Hematopoietic multipotent progenitor cell treated with erythropoietin and hydrocortisone succinate and interleukin-3 and kit ligand, for 6 days (in vitro differentiated cells): ENCODE measurements around the gene DPP3.
"Not testable (repeated sequence)": the region's sequence is repeated elsewhere in the genome, so short reads cannot be mapped to it uniquely, and the experiment has no call there.

ENCODE experiments used
- DNase-seq: peaks from one replicate; pipeline ENCODE4 v3.0.0-alpha.2; 2015

The DPP3 gene, protein sequence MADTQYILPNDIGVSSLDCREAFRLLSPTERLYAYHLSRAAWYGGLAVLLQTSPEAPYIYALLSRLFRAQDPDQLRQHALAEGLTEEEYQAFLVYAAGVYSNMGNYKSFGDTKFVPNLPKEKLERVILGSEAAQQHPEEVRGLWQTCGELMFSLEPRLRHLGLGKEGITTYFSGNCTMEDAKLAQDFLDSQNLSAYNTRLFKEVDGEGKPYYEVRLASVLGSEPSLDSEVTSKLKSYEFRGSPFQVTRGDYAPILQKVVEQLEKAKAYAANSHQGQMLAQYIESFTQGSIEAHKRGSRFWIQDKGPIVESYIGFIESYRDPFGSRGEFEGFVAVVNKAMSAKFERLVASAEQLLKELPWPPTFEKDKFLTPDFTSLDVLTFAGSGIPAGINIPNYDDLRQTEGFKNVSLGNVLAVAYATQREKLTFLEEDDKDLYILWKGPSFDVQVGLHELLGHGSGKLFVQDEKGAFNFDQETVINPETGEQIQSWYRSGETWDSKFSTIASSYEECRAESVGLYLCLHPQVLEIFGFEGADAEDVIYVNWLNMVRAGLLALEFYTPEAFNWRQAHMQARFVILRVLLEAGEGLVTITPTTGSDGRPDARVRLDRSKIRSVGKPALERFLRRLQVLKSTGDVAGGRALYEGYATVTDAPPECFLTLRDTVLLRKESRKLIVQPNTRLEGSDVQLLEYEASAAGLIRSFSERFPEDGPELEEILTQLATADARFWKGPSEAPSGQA

DNA sequence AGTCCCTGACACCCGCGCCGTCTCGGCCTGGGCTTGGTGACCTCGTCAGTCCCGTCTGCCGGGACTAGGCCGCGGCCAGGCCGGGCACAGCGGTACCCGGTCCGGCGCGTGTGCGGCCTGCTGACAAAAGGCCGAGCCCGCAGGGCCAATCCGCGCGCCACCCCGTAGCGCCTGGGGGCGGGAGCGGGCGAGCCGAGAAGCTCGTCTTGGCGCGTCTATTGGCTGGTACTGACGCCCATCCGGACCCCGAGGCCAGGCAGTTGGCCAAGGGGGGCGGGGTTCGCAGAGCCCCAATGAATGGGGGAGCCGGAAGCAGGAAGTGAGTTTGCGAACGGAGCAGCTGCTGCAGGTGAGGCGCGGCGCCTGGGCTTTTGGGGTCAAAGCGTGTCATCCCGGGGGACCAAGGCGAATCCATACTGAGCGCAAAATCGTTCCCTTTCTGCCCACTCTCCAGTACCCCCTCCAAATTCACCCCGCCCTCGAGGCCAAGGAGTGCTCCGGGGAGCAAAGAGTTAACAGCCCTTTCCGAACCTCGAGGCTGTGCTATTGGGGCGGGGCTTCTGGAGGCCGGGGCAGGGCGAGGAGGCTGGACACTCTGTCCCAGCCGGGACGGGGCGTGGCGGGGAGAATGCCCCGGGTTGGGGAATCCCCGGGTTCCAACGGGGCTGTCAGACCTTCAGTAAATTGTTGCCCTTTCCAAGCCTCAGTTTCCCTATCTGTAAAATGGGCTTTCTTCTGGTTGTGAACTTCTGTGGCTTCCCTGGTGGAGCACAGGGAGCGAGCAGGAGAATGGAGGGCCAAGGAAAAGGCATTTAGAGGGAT lies at the start of gene DPP3:
Gene DPP3 (plus strand): TSS at position 318 of the 822 bp plus-strand sequence. CDS start 1,767 bp downstream, outside the sequence.
- peak; percentile 99 for DNase-seq

DNA sequence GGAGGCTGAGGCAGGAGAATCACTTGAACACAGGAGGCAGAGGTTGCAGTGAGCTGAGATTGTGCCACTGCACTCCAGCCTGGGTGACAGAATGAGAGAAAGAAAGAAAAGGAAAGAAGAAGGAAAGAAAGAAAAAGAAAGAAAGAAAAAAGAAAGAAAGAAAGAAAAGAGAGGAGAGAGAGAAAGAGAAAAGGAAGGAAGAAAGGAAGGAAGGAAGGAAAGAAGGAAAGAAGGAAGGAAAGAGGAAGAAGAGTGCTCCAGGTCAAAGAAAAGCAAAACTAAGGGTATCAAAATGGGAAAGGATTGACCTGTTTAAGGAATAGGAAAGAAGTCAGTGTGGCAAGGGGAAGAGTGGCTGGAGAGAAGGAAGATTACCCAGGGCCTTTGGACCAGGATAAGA lies 48.9 kb upstream of the DPP3 start:
- not testable (repeated sequence) for DNase-seq

DNA sequence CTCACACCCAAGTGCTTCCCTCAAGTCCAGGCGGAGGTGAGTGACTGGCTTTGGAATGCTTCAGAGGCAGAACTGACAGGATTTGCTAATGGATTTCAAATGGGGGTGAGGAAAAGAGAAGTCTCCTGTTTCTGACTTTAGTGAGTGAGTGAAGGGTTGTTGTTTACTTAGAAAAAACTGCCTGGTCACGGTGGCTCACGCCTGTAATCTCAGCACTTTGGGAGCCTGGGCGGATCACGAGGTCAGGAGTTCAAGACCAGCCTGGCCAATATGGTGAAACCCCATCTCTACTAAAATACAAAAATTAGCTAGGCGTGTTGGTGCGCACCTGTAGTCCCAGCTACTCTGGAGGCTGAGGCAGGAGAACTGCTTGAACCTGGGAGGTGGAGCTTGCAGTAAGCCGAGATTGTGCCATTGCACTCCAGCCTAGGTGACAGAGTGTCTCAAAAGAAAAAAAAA lies 48.3 kb upstream of the DPP3 start:
- not testable (repeated sequence) for DNase-seq

DNA sequence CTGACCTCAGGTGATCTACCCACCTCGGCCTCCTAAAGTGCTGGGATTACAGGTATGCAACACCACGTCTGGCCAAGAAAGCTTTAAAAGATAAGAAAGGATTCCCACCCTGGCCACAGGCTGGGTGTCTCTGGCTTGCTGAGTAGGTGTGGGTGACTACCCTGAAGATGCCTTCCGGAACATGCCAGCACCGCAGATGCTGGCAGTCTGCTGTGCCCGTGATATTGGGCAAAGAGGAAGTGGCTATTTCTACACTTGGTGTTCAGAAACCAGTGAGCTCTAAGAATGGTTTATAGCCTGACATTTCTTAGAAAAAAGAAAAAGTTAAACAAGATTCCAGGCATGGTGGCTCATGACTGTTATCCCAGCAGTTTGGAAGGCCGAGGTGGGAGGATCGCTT lies 47.6 kb upstream of the DPP3 start:
- DNase-seq = peak; percentile 59

DNA sequence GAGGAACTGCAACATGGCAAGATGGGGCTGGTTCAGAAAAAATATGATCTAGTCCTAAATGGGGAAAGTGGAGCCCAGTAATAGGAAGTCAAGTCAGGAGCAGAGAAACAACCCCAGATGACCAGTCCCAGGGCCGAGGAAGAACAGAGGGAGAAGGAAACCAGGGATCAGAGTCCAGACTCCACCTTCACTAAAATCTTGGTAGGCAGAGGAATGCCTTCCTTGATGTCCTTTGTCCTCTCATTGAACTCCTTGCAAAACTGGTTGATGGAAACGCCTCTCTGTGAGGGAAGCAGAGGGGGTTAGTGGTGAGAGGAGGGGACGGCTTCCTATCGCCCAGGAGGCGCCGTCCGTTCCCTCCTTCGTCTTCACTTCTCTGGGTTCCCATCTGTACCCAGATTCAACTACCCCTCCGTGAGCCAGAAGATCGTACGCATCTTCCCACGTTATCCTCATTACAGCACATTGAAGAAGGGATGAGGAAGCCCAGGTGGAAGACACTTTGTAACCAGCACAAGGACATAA lies 42.2 kb upstream of the DPP3 start:
- DNase-seq = peak; percentile 26

DNA sequence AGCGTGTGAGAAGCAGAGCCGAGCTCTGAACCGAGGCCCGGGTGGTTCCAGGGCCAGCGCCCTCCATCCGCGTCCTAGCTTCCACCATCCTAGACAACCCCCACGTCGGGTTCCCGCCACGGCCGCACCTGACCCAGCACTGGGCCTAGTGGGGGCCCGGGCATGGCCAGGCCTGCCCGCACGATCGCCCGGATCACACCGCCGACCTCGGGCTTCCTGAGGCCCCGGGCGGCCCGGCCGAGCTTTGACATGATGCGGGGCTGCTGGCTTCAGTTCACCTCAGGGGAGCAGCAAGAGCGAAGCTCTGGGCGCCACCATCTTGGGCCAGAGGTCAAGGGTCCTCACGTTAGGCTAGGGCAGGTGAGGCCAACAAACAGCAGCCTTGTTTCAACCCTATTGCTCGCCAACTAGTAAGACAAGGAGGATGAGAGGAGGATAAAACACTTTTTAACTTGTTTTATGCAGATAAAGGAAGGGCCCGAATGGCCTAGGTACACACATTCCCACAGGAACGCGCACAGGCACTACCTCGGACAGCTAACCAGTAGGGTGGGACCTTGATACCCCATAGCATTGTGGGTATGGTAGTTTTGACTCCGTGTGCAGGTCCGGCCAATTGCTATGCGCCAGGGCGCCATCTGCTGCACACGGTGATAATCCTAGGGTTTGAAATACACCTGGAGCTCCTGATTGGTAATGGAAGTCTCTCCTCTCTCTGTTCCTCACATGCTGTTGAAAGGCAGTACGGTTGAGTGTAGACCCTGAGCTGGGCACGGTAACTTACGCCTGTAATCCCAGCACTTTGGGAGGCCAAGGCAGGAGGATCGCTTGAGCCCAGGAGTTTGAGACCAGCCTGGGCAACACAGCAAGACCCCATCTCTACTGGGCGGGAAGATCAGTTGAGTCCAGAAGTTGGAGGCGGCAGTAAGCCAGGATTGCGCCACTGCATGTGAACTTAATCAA lies 41.4 kb upstream of the DPP3 start, which contains the start of gene MRPL11:
Gene MRPL11 (minus strand): TSS at position 345 of the 963 bp plus-strand sequence. CDS start 94 bp downstream, at position 251.
- peak; percentile 97 for DNase-seq

DNA sequence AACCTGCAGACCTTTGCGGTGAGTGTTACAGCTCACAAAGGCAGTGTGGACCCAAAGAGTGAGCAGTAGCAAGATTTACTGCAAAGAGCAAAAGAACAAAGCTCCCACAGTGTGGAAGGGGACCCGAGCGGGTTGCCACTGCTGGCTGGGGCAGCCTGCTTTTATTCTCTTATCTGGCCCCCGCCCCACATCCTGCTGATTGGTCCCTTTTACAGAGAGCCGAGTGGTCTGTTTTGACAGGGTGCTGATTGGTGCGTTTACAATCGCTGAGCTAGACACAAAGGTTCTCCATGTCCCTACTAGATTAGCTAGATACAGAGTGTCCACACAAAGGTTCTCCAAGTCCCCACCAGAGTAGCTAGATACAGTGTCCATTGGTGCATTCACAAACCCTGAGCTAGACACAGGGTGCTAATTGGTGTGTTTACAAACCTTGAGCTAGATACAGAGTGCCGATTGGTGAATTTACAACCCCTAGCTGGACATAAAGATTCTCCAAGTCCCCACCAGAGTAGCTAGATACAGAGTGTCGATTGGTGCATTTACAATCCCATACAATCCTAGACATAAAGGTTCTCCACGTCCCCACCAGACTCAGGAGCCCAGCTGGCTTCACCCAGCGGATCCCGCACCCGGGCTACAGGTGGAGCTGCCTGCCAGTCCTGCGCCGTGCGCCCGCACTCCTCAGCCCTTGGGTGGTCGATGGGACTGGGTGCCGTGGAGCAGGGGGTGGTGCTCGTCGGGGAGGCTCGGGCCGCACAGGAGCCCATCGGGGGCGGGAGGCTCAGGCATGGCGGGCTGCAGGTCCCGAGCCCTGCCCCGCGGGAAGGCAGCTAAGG lies 39.9 kb upstream of the DPP3 start:
- DNase-seq = not testable (repeated sequence)

DNA sequence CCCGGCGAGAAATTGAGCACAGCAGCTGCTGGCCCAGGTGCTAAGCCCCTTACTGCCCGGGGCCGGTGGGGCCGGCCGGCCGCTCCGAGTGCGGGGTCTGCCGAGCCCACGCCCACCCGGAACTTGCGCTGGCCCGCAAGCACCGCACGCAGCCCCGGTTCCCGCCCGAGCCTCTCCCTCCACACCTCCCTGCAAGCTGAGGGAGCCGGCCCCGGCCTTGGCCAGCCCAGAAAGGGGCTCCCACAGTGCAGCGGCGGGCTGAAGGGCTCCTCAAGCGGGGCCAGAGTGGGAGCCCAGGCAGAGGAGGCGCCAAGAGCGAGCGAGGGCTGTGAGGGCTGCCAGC lies 39.3 kb upstream of the DPP3 start:
- DNase-seq = not testable (repeated sequence)

DNA sequence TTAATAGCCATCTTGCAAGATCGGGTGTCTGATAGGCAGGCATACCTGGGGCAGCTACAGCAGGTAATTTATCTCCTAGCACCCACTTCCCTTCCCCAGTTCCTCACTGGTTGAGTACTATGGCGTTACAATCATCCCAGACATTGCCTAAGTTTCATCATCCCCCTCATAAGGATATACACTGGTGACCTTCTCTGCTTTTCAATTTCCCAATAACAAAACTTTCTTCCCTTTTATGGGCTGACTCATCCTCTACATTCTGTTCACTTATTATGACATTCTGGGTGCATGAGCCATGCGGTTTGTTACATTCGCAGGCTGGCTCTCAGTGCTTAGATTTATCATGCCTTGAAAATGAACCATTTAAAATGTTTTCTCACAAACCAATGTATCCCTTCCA lies 36.6 kb upstream of the DPP3 start:
- DNase-seq = peak; percentile 26

DNA sequence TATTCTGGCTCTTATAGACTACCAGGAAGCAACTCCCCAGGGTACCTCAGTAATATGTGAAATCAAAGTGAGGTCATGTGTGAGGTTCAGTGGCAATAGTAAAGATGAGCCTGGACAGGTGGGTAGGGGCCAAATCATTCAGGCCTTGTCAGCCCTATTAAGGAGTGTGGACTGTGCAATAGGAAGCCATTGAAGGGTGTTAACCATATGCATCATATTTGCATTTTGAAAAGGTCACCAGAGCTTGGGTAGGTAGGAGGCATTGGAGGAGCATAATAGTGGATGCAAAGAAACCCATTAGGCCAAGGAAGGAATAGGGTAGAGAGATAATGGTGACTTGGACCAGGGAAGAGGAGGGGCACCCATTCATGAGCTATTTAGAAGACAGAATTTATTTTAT lies 33.2 kb upstream of the DPP3 start:
- no peak for DNase-seq

DNA sequence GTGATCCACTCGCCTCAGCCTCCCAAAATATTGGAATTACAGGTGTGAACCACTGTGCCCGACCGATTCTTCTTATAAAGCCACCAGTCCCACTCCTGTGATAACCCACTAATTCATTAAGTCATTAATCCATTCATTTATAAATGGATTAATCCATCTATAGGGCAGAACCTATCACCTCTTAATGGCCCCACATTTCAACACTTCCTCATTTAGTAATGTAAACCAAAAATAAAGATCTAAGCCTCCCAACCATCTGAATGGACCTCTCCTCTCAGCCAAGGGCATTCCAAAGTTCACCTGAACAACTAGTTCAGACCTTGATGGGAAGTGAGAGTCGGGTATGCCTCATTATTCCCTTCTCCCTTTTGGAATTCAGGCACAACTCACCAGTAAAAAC lies 31.7 kb upstream of the DPP3 start:
- DNase-seq = no peak

DNA sequence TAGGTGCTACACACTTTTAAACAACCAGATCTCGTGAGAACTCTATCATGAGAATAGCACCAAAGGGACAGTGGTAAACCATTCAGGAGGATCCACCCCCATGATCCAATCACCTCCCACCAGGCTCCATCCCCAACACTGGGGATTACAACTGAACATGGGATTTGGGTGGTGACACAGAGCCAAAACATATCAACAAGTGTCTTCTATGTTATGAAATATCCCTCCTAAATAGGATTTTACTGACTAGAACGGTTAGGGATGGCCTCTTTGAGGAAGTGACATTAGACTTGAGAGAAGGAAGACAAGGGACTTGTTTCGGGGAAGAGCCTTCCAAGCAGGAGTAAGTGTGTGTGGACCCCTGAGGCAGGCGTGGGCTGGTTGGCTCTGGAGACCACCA lies 29.7 kb upstream of the DPP3 start:
- no peak for DNase-seq

DNA sequence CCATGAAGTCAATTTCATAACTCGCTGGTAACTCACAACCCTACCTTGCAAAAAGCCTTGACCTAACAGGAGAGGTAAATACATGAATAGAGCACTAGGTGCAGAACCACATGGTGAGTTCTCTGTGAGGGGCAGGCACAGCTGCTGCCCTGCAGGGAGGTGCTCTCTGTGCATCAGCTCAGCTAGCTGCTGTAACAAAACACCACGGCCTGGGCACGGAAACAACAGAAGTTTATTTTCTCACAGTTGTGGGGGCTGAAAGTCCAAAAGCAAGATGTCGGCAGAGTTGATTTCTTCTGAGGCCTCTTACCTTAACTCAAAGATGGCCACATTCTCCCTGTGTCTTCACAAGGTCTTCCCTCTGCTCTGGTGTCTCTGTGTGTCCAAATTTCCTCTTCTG lies 28.6 kb upstream of the DPP3 start:
- DNase-seq = no peak

DNA sequence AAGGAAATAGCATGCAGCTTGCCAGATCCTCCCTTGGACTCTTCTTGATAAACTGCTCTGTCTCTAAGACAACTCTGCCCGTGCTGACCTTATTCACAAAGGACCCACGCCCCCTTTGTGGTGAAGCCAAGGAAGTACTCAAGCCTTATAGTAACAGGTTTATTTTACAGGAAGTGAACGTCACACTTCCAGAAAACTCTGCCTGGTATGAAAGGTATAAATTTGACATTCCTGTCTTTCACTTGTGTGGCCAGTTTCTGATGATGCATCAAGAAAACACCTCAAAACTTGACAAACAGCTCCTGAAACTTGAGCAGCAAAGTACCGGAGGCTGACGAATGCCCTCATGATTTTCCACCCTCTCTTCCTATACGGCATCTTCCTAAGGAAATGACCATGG lies 26.0 kb upstream of the DPP3 start:
- no peak for DNase-seq

DNA sequence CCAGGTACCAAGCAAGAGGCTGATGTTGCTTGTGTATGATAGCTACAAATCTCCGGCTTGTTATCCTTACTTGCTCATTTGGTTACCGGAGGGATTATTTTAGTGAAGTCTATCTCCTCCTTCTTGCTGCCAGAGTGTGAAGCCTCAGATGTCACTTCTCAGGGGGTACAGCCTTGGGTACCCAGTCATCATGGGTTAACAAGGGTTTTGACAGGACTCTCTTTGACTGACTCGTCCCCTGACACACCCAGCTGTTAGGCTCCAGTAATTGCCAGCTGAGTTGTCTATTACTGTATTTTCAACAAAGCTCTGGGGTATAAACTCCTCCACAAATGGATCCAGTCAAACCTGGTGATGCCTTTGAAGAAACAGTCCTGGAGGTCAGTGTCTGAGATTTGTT lies 25.4 kb upstream of the DPP3 start:
- DNase-seq = no peak

DNA sequence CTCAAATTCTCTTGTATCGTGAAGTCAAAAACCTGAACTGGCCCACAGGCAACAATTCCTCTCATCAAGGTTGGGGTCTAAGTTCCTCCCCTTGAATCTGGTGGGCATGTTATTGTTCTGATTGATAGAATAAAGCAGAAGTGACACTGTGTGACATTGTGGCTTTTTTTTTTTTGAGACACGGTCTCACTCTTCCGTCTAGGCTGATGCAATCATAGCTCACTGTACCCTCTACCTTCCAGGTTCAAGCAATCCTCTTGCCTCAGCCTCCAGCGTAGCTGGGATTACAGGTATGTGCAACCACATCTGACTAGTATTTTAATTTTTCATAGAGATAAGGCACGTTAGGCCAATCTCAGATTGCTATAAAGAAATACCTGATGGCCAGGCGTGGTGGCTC lies 22.4 kb upstream of the DPP3 start:
- DNase-seq = peak; percentile 37

DNA sequence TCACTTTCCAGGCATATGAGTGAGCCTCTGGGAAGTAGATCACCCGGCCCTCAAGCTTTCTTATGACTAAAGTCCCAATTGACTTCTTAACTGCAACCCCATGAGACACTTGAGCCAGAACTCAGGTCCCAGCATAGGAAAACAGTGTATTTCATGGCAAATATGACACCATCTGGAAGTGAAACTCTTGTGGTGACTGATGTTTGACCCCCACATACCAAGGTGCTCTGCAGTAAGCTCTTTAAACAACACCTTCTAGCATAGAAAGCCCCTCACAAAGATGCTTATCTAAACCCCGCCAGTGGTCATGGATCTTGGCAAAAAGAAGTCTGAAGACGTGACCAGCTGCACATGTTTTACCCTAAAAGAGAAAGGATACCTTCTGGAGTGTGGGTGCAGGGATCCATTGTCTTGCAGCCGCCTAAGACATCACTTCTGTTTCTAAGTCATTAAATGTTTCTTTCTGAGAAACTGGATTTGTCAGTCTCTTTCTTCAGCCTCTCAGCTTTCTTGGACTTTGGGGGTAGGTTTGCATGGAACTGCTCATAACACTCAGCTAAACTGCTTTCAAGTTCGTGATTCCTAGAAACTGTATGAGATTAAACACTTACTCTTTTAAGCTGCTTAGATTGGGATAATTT lies 21.0 kb upstream of the DPP3 start:
- DNase-seq = no peak

DNA sequence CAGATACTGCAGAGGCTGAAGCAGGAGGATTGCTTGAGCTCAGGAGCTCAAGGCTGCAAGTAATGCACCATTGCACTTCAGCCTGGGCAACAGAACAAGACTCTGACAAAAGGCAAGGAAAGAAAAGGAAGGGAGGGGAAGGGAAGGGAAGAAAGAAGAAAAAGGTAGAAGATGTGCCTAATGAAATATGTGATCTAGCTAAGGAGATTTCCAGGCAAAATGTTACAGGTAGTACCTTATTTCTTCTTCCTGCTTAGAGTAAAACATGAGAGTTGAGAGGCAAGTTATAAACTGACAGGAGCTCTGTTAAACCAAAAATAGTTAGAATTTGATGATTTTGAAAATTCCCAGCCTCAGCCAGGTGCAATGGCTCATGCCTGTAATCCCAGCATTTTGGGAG lies 18.2 kb upstream of the DPP3 start:
- no peak for DNase-seq

DNA sequence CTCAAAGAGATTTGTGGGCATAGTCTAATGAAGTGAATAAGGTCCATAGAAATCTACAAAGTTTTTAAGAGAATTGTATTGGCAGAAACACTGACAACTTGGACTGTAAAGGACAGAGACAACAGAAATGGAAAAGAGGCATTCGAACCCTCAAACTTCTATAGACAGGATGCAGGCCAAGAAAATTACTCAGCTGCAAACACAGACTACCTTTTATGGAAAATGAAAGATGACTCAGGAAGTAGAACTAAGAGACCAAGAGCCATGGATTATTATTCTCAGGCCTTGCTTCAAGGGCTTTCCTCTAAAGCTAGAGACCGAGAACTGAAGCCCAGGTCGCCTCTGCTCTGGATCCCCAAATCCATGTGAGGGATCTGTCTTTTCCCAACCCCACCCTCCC lies 17.3 kb upstream of the DPP3 start:
- no peak for DNase-seq

DNA sequence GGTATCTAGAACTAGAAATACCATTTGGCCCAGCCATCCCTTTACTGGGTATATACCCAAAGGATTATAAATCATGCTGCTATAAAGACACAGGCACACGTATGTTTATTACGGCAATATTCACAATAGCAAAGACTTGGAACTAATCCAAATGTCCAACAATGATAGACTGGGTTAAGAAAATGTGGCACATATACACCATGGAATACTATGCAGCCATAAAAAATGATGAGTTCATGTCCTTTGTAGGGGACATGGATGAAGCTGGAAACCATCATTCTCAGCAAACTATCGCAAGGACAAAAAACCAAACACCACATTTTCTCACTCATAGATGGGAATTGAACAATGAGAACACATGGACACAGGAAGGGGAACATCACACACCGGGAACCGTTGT lies 16.1 kb upstream of the DPP3 start:
- DNase-seq = not testable (repeated sequence)
